H9 (cell line): ENCODE measurements around the gene ARID1B. TPM values are rescaled to one million over a fixed set of nuclear protein-coding genes. Genes with fewer than 3 reads are reported as not detected.

Experiments used
- DNase-seq: peaks from one replicate; pipeline ENCODE4 v3.0.0-alpha.2; 2017
- H2AFZ ChIP-seq: one replicate; pipeline ENCODE4 v1.6.1; 2013; ENCODE audit warnings: mild to moderate bottlenecking, low read length, control low read depth, moderate library complexity
- H2AK5ac ChIP-seq: 2 replicates; pipeline ENCODE4 v1.6.1; 2013; ENCODE audit warnings: low read length, control low read depth, mixed read lengths; ENCODE audit not compliant: insufficient read length
- H2BK120ac ChIP-seq: one replicate; pipeline ENCODE4 v1.6.1; 2013; ENCODE audit warnings: low read depth, mild to moderate bottlenecking, low read length, control low read depth, inconsistent platforms; ENCODE audit not compliant: poor library complexity, severe bottlenecking
- H2BK12ac ChIP-seq: 2 replicates; pipeline ENCODE4 v1.6.1; 2013; ENCODE audit warnings: low read length, control low read depth, mixed read lengths, low read depth; ENCODE audit not compliant: insufficient read length
- H2BK15ac ChIP-seq: 2 replicates; pipeline ENCODE4 v1.6.1; 2013; ENCODE audit warnings: low read depth, low read length, control low read depth
- H2BK20ac ChIP-seq: one replicate; pipeline ENCODE4 v1.6.1; 2013; ENCODE audit warnings: low read depth, mild to moderate bottlenecking, low read length, control low read depth, inconsistent platforms; ENCODE audit not compliant: poor library complexity, severe bottlenecking
- H2BK5ac ChIP-seq: 2 replicates; pipeline ENCODE4 v1.6.1; 2013; ENCODE audit warnings: low read length, control low read depth, mixed read lengths; ENCODE audit not compliant: insufficient read length
- H3K14ac ChIP-seq: 2 replicates; pipeline ENCODE4 v1.6.1; 2013; ENCODE audit warnings: low read length, control low read depth; ENCODE audit not compliant: insufficient read depth
- H3K18ac ChIP-seq: 2 replicates; pipeline ENCODE4 v1.6.1; 2013; ENCODE audit warnings: low read depth, mild to moderate bottlenecking, mixed read lengths, low read length, control low read depth; ENCODE audit not compliant: insufficient read length
- H3K23ac ChIP-seq: 2 replicates; pipeline ENCODE4 v1.6.1; 2013; ENCODE audit warnings: low read length, control low read depth, mixed read lengths, low read depth; ENCODE audit not compliant: insufficient read length
- H3K23me2 ChIP-seq: 2 replicates; pipeline ENCODE4 v1.6.1; 2013; ENCODE audit warnings: low read depth, mild to moderate bottlenecking, mixed read lengths, low read length, control low read depth; ENCODE audit not compliant: insufficient read length, poor library complexity, severe bottlenecking
- H3K27ac ChIP-seq: 2 replicates; pipeline ENCODE4 v1.5.1; 2013; ENCODE audit warnings: low read length, control low read depth, mixed read lengths, low read depth; ENCODE audit not compliant: insufficient read length
- H3K27me3 ChIP-seq: 2 replicates; pipeline ENCODE4 v1.6.1; 2013; ENCODE audit warnings: low read length, control low read depth, inconsistent platforms; ENCODE audit not compliant: insufficient read depth
- H3K4ac ChIP-seq: 2 replicates; pipeline ENCODE4 v1.6.1; 2013; ENCODE audit warnings: low read depth, mild to moderate bottlenecking, control low read depth, inconsistent platforms, low read length, moderate library complexity
- H3K4me1 ChIP-seq: 2 replicates; pipeline ENCODE4 v1.6.1; 2013; ENCODE audit warnings: low read length, control low read depth, inconsistent platforms; ENCODE audit not compliant: insufficient read depth
- H3K4me2 ChIP-seq: 2 replicates; pipeline ENCODE4 v1.6.1; 2013; ENCODE audit warnings: low read length, control low read depth, mixed read lengths; ENCODE audit not compliant: insufficient read length, insufficient read depth
- H3K56ac ChIP-seq: 2 replicates; pipeline ENCODE4 v1.6.1; 2013; ENCODE audit warnings: low read depth, mild to moderate bottlenecking, mixed read lengths, low read length, control low read depth; ENCODE audit not compliant: insufficient read length
- H3K79me1 ChIP-seq: 2 replicates; pipeline ENCODE4 v1.6.1; 2013; ENCODE audit warnings: low read depth, mild to moderate bottlenecking, moderate library complexity, low read length, control low read depth, inconsistent platforms; ENCODE audit not compliant: insufficient read depth, poor library complexity, severe bottlenecking
- H3K79me2 ChIP-seq: 2 replicates; pipeline ENCODE4 v1.6.1; 2013; ENCODE audit warnings: low read length, control low read depth, inconsistent platforms; ENCODE audit not compliant: insufficient read depth
- H3K9ac ChIP-seq: 2 replicates; pipeline ENCODE4 v1.6.1; 2013; ENCODE audit warnings: low read length, control low read depth, mixed read lengths; ENCODE audit not compliant: insufficient read length; ENCODE audit errors: extremely low read depth
- H3K9me3 ChIP-seq: one replicate; pipeline ENCODE4 v1.6.1; 2013; ENCODE audit warnings: low read depth, low read length, inconsistent platforms; ENCODE audit not compliant: control insufficient read depth
- H3T11ph ChIP-seq: one replicate; pipeline ENCODE4 v1.6.1; 2013; ENCODE audit warnings: mild to moderate bottlenecking, low read length, control low read depth, inconsistent platforms
- H4K20me1 ChIP-seq: one replicate; pipeline ENCODE4 v1.6.1; 2013; ENCODE audit not compliant: control insufficient read depth, insufficient read length, insufficient read depth
- H4K5ac ChIP-seq: 2 replicates; pipeline ENCODE4 v1.6.1; 2013; ENCODE audit warnings: low read depth, mild to moderate bottlenecking, mixed read lengths, low read length, control low read depth; ENCODE audit not compliant: insufficient read length
- H4K8ac ChIP-seq: replicated peaks from 2 replicates; pipeline ENCODE4 v1.6.1; 2013; ENCODE audit warnings: low read length, control low read depth, mixed read lengths, low read depth; ENCODE audit not compliant: insufficient read length
- H4K91ac ChIP-seq: 2 replicates; pipeline ENCODE4 v1.6.1; 2013; ENCODE audit warnings: low read depth, mild to moderate bottlenecking, moderate library complexity, mixed read lengths, low read length, control low read depth; ENCODE audit not compliant: insufficient read length
- H3K27ac Mint-ChIP-seq, 3 experiments: 2 replicates in 2 of 3; 3 replicates in 1 of 3; pipeline ENCODE4 v1.8.0; 2020 to 2021; ENCODE audit warnings: mixed read lengths in 3 of 3, mild to moderate bottlenecking in 1 of 3, moderate library complexity in 1 of 3
- H3K27me3 Mint-ChIP-seq: 2 replicates; pipeline ENCODE4 v1.8.0; 2021; ENCODE audit warnings: low read depth, mild to moderate bottlenecking, moderate library complexity, mixed read lengths
- H3K36me3 Mint-ChIP-seq, 3 experiments: 2 replicates in 2 of 3; 3 replicates in 1 of 3; pipeline ENCODE4 v1.8.0; 2020 to 2021; ENCODE audit warnings: low read depth in 3 of 3, mixed read lengths in 3 of 3; ENCODE audit not compliant: insufficient read depth in 1 of 3
- H3K4me1 Mint-ChIP-seq, 2 experiments: 2 replicates each; pipeline ENCODE4 v1.8.0; 2020; ENCODE audit warnings: mixed read lengths in 2 of 2
- H3K4me3 Mint-ChIP-seq, 2 experiments: 2 replicates in 1 of 2; 3 replicates in 1 of 2; pipeline ENCODE4 v1.8.0; 2020 to 2021; ENCODE audit warnings: mild to moderate bottlenecking in 2 of 2, mixed read lengths in 2 of 2, moderate library complexity in 1 of 2
- H3K9me3 Mint-ChIP-seq, 2 experiments: 2 replicates in 1 of 2; 3 replicates in 1 of 2; pipeline ENCODE4 v1.8.0; 2020; ENCODE audit warnings: mild to moderate bottlenecking in 2 of 2, mixed read lengths in 2 of 2, moderate library complexity in 1 of 2
- CTCF ChIP-seq: fragments of 200-600 bp; sonication (generic); conservative IDR thresholded peaks from 3 replicates; pipeline ENCODE4 v1.8.0; 2021; ENCODE audit warnings: antibody characterized with exemption, mild to moderate bottlenecking
- whole genome bisulfite sequencing: extraction: QIAGEN DNeasy Blood & Tissue Kit; methylation state at CpG from one replicate; pipeline ENCODE4 v1.1.7; 2013; ENCODE audit warnings: missing lambda C conversion rate, low lambda C conversion rate, mixed read lengths; ENCODE audit not compliant: insufficient read length; ENCODE audit errors: extremely low coverage; 5-methylcytosine and 5-hydroxymethylcytosine counted together
- total RNA-seq: library from RNA; stranded (reverse); gene quantifications from 2 replicates; pipeline ENCODE4 v1.2.1, GENCODE V29; 2021

ARID1B gene
- total RNA-seq, 1 experiment from 2014 or later, result 88.2 TPM

- Histone ChIP-seq H3K14ac (no peak overlapping the region), H3K18ac (no peak overlapping the region), H2BK20ac (no peak overlapping the region), H3K56ac (no peak overlapping the region), H2BK5ac (no peak overlapping the region), H4K91ac (no peak overlapping the region), H4K8ac (no peak overlapping the region), H3K79me1 (no peaks in the 10 kb centered on the region), H3K23me2 (no peaks in the 10 kb centered on the region), H2BK12ac (no peak overlapping the region), H2BK120ac (no peak overlapping the region), H3K9me3 (no peaks in the 10 kb centered on the region), H3K27ac (no peak overlapping the region), H2AFZ (no peak overlapping the region), H3K4me2 (no peak overlapping the region), H2AK5ac (no peak overlapping the region), H3K23ac (no peak overlapping the region), H3K4me1 (peaks cover 11% of the 10 kb centered on the region), H4K5ac (no peak overlapping the region), H3T11ph (no peak overlapping the region), H3K4ac (no peak overlapping the region), H2BK15ac (no peak overlapping the region), H3K9ac (no peak overlapping the region), H3K79me2 (peaks cover 14% of the 10 kb centered on the region; the same call in 1 of the 2 replicates), H4K20me1 (no peaks in the 10 kb centered on the region), H3K27me3 (no peaks in the 10 kb centered on the region)
- H3K27ac Mint-ChIP-seq, result peak overlapping the region; percentile 9 to 82 (median 74); a peak in 4 of 7 replicates
- DNase-seq, result peak; percentile 54
- WGBS, result no CpG with 5 or more reads among the region's 10 CpGs
- no peaks in the 10 kb centered on the region for H3K27me3 Mint-ChIP-seq
- H3K36me3 Mint-ChIP-seq, result no peaks in the 10 kb centered on the region
- H3K4me3 Mint-ChIP-seq, result no peak overlapping the region; a peak in 1 of 5 replicates
- H3K4me1 Mint-ChIP-seq, result peaks cover 67 to 73% of the 10 kb centered on the region in 2 experiments
- no peaks in the 10 kb centered on the region for H3K9me3 Mint-ChIP-seq
- no peak for TF ChIP-seq CTCF
Observed at GRCh38 chr6:156980515-156980914, 203.3 kb downstream of the ARID1B start.
